HG02571 (cell line): ENCODE data around the gene BAHD1.
A peak's percentile ranks its signal among the peaks of the same experiment; 100 is the strongest.

Source experiments
- ATAC-seq: cut with Tn5 transposase; IDR thresholded peaks from one replicate; pipeline ENCODE4 v1.9.1; 2021; ENCODE audit warnings: mild to moderate bottlenecking, moderate library complexity; ENCODE audit not compliant: unreplicated experiment

Gene BAHD1

GRCh38 chr15:40464595-40465185 lies 23.9 kb downstream of the BAHD1 start:
- no peak for ATAC-seq

- no peak for ATAC-seq
These were observed 25.2 kb downstream of the BAHD1 start for GRCh38 chr15:40465939-40466338.

GRCh38 chr15:40466426-40467260 lies 25.9 kb downstream of the BAHD1 start:
- ATAC-seq, result no peak

- no peak for ATAC-seq
These were observed 26.5 kb downstream of the BAHD1 start for GRCh38 chr15:40467261-40467615.

- no peak for ATAC-seq
These were observed 28.2 kb downstream of the BAHD1 start for GRCh38 chr15:40468898-40469331.

- ATAC-seq, result no peak
These were observed 29.1 kb downstream of the BAHD1 start for GRCh38 chr15:40469776-40470390.

GRCh38 chr15:40470423-40471104 lies 29.8 kb downstream of the BAHD1 start, which contains the start of gene CHST14:
CHST14 (plus strand) TSS chr15:40470984; CDS start chr15:40471214, 230 bp downstream.
- peak; percentile 58 for ATAC-seq

GRCh38 chr15:40471105-40471807 lies 30.5 kb downstream of the BAHD1 start:
- peak; percentile 35 for ATAC-seq

GRCh38 chr15:40471808-40472150 lies 31.0 kb downstream of the BAHD1 start:
- peak; percentile 22 for ATAC-seq

- ATAC-seq, result no peak
These were observed 31.5 kb downstream of the BAHD1 start for GRCh38 chr15:40472171-40472727.

GRCh38 chr15:40474581-40474980 lies 33.8 kb downstream of the BAHD1 start:
- ATAC-seq, result no peak

GRCh38 chr15:40477642-40478327 lies 37.0 kb downstream of the BAHD1 start:
- ATAC-seq, result no peak

- no peak for ATAC-seq
These were observed 38.3 kb downstream of the BAHD1 start for GRCh38 chr15:40479024-40479423.

- ATAC-seq, result no peak
These were observed 40.8 kb downstream of the BAHD1 start for GRCh38 chr15:40481341-40482074.

- no peak for ATAC-seq
These were observed 43.2 kb downstream of the BAHD1 start for GRCh38 chr15:40483919-40484318.

GRCh38 chr15:40486066-40486770 lies 45.5 kb downstream of the BAHD1 start:
- no peak for ATAC-seq

- ATAC-seq, result no peak
These were observed 47.3 kb downstream of the BAHD1 start for GRCh38 chr15:40487816-40488682.
